ENCODE measurements around the gene STRBP.

Gene STRBP

GRCh38 chr9:123107639-123108285 lies 160.6 kb downstream of the STRBP start:
- H3F3A ChIP-seq (ENCODE audit: insufficient read depth, low read length) = peaks cover 22% of the 10 kb centered on the region
- H3K79me2 ChIP-seq (ENCODE audit: low read length) = peaks cover 12% of the 10 kb centered on the region
- no peak overlapping the region for H3K9ac ChIP-seq (ENCODE audit: low read length)
- no peak overlapping the region for H3K27ac ChIP-seq (ENCODE audit: low read length)
- H3K9me3 ChIP-seq (replicated peaks; ENCODE audit: insufficient read depth, low read length) = no peaks in the 10 kb centered on the region
- no peaks in the 10 kb centered on the region for H3K27me3 ChIP-seq (replicated peaks; ENCODE audit: insufficient read depth, low read length)
- H2AFZ ChIP-seq (ENCODE audit: low read length) = no peak overlapping the region
- DNase-seq = no peak
- H3K9me2 ChIP-seq (replicated peaks; ENCODE audit: insufficient read depth, low read length) = no peaks in the 10 kb centered on the region
- no peak overlapping the region for H3K4me3 ChIP-seq (ENCODE audit: low read length)
- TF ChIP-seq EZH2 (optimal IDR thresholded peaks at IDR 0.05; ENCODE audit: low read depth, low read length) = no peak
- no peak for TF ChIP-seq CTCF (IDR thresholded peaks at IDR 0.05; ENCODE audit: low read length)
- TF ChIP-seq EZH2phosphoT487 (IDR thresholded peaks at IDR 0.05; ENCODE audit: low read length) = no peak
- H4K20me1 ChIP-seq (ENCODE audit: insufficient read depth, low read length) = no peaks in the 10 kb centered on the region
- H3K4me2 ChIP-seq (ENCODE audit: low read depth, low read length) = no peak overlapping the region
- peaks cover 26% of the 10 kb centered on the region for H3K4me1 ChIP-seq (ENCODE audit: low read length)
- H3K36me3 ChIP-seq (replicated peaks; ENCODE audit: insufficient read depth, low read length) = no peaks in the 10 kb centered on the region

GRCh38 chr9:123105490-123105889 lies 162.9 kb downstream of the STRBP start:
- H3K36me3 ChIP-seq (replicated peaks; ENCODE audit: insufficient read depth, low read length) = no peaks in the 10 kb centered on the region

GRCh38 chr9:123104807-123105206 lies 163.6 kb downstream of the STRBP start:
- H3K9ac ChIP-seq (ENCODE audit: low read length) = no peak overlapping the region
- H3K79me2 ChIP-seq (ENCODE audit: low read length) = peaks cover 1% of the 10 kb centered on the region; the same call in 1 of the 2 replicates
- no peak overlapping the region for H2AFZ ChIP-seq (ENCODE audit: low read length)
- no peak overlapping the region for H3K4me2 ChIP-seq (ENCODE audit: low read depth, low read length)
- no peak for DNase-seq
- H3K27ac ChIP-seq (ENCODE audit: low read length) = no peak overlapping the region
- TF ChIP-seq EZH2 (optimal IDR thresholded peaks at IDR 0.05; ENCODE audit: low read depth, low read length) (no peak), EZH2phosphoT487 (IDR thresholded peaks at IDR 0.05; ENCODE audit: low read length) (no peak), CTCF (IDR thresholded peaks at IDR 0.05; ENCODE audit: low read length) (no peak)
- no peaks in the 10 kb centered on the region for H3F3A ChIP-seq (ENCODE audit: insufficient read depth, low read length)
- H3K4me3 ChIP-seq (ENCODE audit: low read length) = no peak overlapping the region
- H3K36me3 ChIP-seq (replicated peaks; ENCODE audit: insufficient read depth, low read length) = no peaks in the 10 kb centered on the region
- no peaks in the 10 kb centered on the region for H3K4me1 ChIP-seq (ENCODE audit: low read length)
- no peaks in the 10 kb centered on the region for H4K20me1 ChIP-seq (ENCODE audit: insufficient read depth, low read length)
- H3K9me3 ChIP-seq (replicated peaks; ENCODE audit: insufficient read depth, low read length) = no peaks in the 10 kb centered on the region
- H3K9me2 ChIP-seq (replicated peaks; ENCODE audit: insufficient read depth, low read length) = no peaks in the 10 kb centered on the region
- H3K27me3 ChIP-seq (replicated peaks; ENCODE audit: insufficient read depth, low read length) = no peaks in the 10 kb centered on the region

More at GRCh38 chr9:123105490-123105889, 162.9 kb downstream of the STRBP start:
- Histone ChIP-seq H3K4me2 (ENCODE audit: low read depth, low read length) (no peak overlapping the region), H3K27me3 (replicated peaks; ENCODE audit: insufficient read depth, low read length) (no peaks in the 10 kb centered on the region), H3K9me3 (replicated peaks; ENCODE audit: insufficient read depth, low read length) (no peaks in the 10 kb centered on the region), H3K9ac (ENCODE audit: low read length) (no peak overlapping the region), H3K4me3 (ENCODE audit: low read length) (no peak overlapping the region), H3F3A (ENCODE audit: insufficient read depth, low read length) (peaks cover 1% of the 10 kb centered on the region), H3K9me2 (replicated peaks; ENCODE audit: insufficient read depth, low read length) (no peaks in the 10 kb centered on the region), H3K79me2 (ENCODE audit: low read length) (peaks cover 8% of the 10 kb centered on the region), H3K4me1 (ENCODE audit: low read length) (peaks cover 7% of the 10 kb centered on the region), H3K27ac (ENCODE audit: low read length) (no peak overlapping the region), H4K20me1 (ENCODE audit: insufficient read depth, low read length) (no peaks in the 10 kb centered on the region), H2AFZ (ENCODE audit: low read length) (no peak overlapping the region)
- TF ChIP-seq EZH2 (optimal IDR thresholded peaks at IDR 0.05; ENCODE audit: low read depth, low read length) = no peak
- TF ChIP-seq EZH2phosphoT487 (IDR thresholded peaks at IDR 0.05; ENCODE audit: low read length) = no peak
- TF ChIP-seq CTCF (IDR thresholded peaks at IDR 0.05; ENCODE audit: low read length) = no peak
- no peak for DNase-seq
